Liver (tissue), 9 donors: ENCODE measurements around the gene SEMA3B. TPM values are rescaled to one million over a fixed set of nuclear protein-coding genes. Genes with fewer than 3 reads are reported as not detected.

ENCODE experiments used
- DNase-seq: peaks from one replicate; pipeline ENCODE4 v3.0.0-alpha.2; 2017; ENCODE audit warnings: low spot score
- H3K27ac ChIP-seq, 2 donors: one replicate each; pipeline ENCODE4 v1.7.0; 2013; ENCODE audit warnings: inconsistent platforms in 2 of 2, low read length in 2 of 2, control low read depth in 1 of 2, low read depth in 1 of 2, mild to moderate bottlenecking in 1 of 2
- H3K27me3 ChIP-seq, 4 donors: one replicate each; pipeline versions ENCODE4 v1.6.1 to v1.7.0; 2013; ENCODE audit warnings: low read length in 3 of 4, inconsistent platforms in 1 of 4, mild to moderate bottlenecking in 1 of 4, moderate library complexity in 1 of 4; ENCODE audit not compliant: control insufficient read depth in 4 of 4, insufficient read depth in 4 of 4
- H3K36me3 ChIP-seq, 4 donors: one replicate each; pipeline versions ENCODE4 v1.6.1 to v1.7.0; 2013; ENCODE audit warnings: low read length in 3 of 4, mild to moderate bottlenecking in 3 of 4, low read depth in 1 of 4, moderate library complexity in 1 of 4; ENCODE audit not compliant: control insufficient read depth in 4 of 4, insufficient read depth in 3 of 4
- H3K4me1 ChIP-seq, 4 donors: one replicate each; pipeline versions ENCODE4 v1.6.1 to v1.7.0; 2013; ENCODE audit warnings: low read length in 3 of 4, mild to moderate bottlenecking in 3 of 4, moderate library complexity in 1 of 4; ENCODE audit not compliant: control insufficient read depth in 4 of 4, insufficient read depth in 4 of 4
- H3K4me3 ChIP-seq, 3 donors: one replicate each; pipeline versions ENCODE4 v1.6.1 to v1.7.0; 2013; ENCODE audit warnings: low read length in 3 of 3, control low read depth in 1 of 3, low read depth in 1 of 3, mild to moderate bottlenecking in 1 of 3
- H3K9ac ChIP-seq, 2 donors: one replicate each; pipeline ENCODE4 v1.7.0; 2013; ENCODE audit warnings: low read length in 2 of 2, mild to moderate bottlenecking in 2 of 2, moderate library complexity in 2 of 2, control low read depth in 1 of 2, low read depth in 1 of 2
- H3K9me3 ChIP-seq, 4 donors: one replicate each; pipeline versions ENCODE4 v1.6.1 to v1.7.0; 2013; ENCODE audit warnings: low read length in 3 of 4; ENCODE audit not compliant: control insufficient read depth in 4 of 4
- EGR1 ChIP-seq, 2 donors: IDR thresholded peaks; 2 replicates each; pipeline ENCODE4 v1.6.1; 2016 to 2018; ENCODE audit warnings: antibody characterized with exemption in 2 of 2, low read depth in 2 of 2
- FOXA1 ChIP-seq: IDR thresholded peaks from 2 replicates; pipeline ENCODE4 v1.6.1; 2016; ENCODE audit warnings: antibody characterized with exemption
- FOXA2 ChIP-seq: IDR thresholded peaks from 2 replicates; pipeline ENCODE4 v1.6.1; 2016; ENCODE audit warnings: antibody characterized with exemption
- GABPA ChIP-seq, 2 donors: IDR thresholded peaks in 1 of 2; conservative IDR thresholded peaks in 1 of 2; 2 replicates each; pipeline ENCODE4 v1.6.1; 2016; ENCODE audit warnings: antibody characterized with exemption in 2 of 2, mild to moderate bottlenecking in 1 of 2, moderate library complexity in 1 of 2
- HNF4G ChIP-seq: IDR thresholded peaks from 2 replicates; pipeline ENCODE4 v1.6.1; 2016; ENCODE audit warnings: antibody characterized with exemption
- JUND ChIP-seq, 2 donors: IDR thresholded peaks; 2 replicates each; pipeline ENCODE4 v1.6.1; 2016; ENCODE audit warnings: antibody characterized with exemption in 2 of 2
- NR2F2 ChIP-seq: IDR thresholded peaks from 2 replicates; pipeline ENCODE4 v1.6.1; 2016; ENCODE audit warnings: antibody characterized with exemption
- RAD21 ChIP-seq, 2 donors: IDR thresholded peaks; 2 replicates each; pipeline ENCODE4 v1.6.1; 2016; ENCODE audit warnings: antibody characterized with exemption in 2 of 2, mild to moderate bottlenecking in 2 of 2
- RXRA ChIP-seq, 2 donors: IDR thresholded peaks; 2 replicates each; pipeline ENCODE4 v1.6.1; 2017 to 2018; ENCODE audit warnings: antibody characterized with exemption in 2 of 2, mild to moderate bottlenecking in 1 of 2
- SP1 ChIP-seq: IDR thresholded peaks from 2 replicates; pipeline ENCODE4 v1.6.1; 2018; ENCODE audit warnings: antibody characterized with exemption, mild to moderate bottlenecking
- WGBS: extraction: QIAGEN DNeasy Blood & Tissue Kit; methylation state at CpG from one replicate; pipeline ENCODE4 v1.1.7; 2013; 5-methylcytosine and 5-hydroxymethylcytosine counted together
- polyA plus RNA-seq, 2 donors: library from polyadenylated mRNA; stranded (reverse) in 1 of 2; unstranded in 1 of 2; fragments of 200-250 nt in 1 of 2; fragments of >200 nt in 1 of 2; fragmentation: Nextera tagmentation in 1 of 2; extraction: Ambion mirVana in 1 of 2; gene quantifications; one replicate each; pipeline versions ENCODE4 v1.2.1 to v1.2.3, GENCODE V29; 2013 to 2015
- total RNA-seq, 2 donors: library from RNA; depleted of rRNA; stranded (reverse); fragments of >200 nt; gene quantifications; one replicate each; pipeline ENCODE4 v1.2.3, GENCODE V29; 2014
- TF ChIP-seq, protein P1 (sequence below): IDR thresholded peaks from 2 replicates; pipeline ENCODE4 v1.6.1; 2016; ENCODE audit warnings: antibody characterized with exemption
- TF ChIP-seq, protein P2 (sequence below): IDR thresholded peaks from 2 replicates; pipeline ENCODE4 v1.6.1; 2016; ENCODE audit warnings: antibody characterized with exemption, mild to moderate bottlenecking
- TF ChIP-seq, protein P3 (sequence below): fragments of 150-350 bp; IDR thresholded peaks from 2 replicates; pipeline ENCODE4 v1.5.1; 2017; ENCODE audit warnings: improper control_type of control experiment, low read depth, low read length; ENCODE audit not compliant: missing input control
- TF ChIP-seq, protein P4 (sequence below): IDR thresholded peaks from 2 replicates; pipeline ENCODE4 v1.6.1; 2016; ENCODE audit warnings: antibody characterized with exemption
- donor health status: healthy.
- donor health status: healthy.
- donor health status: healthy.
- donor health status: healthy.
- donor health status: healthy.

Gene SEMA3B
- total and polyA plus RNA-seq, 4 donors: 0.40 to 1.5 (median 0.93) TPM

DNA sequence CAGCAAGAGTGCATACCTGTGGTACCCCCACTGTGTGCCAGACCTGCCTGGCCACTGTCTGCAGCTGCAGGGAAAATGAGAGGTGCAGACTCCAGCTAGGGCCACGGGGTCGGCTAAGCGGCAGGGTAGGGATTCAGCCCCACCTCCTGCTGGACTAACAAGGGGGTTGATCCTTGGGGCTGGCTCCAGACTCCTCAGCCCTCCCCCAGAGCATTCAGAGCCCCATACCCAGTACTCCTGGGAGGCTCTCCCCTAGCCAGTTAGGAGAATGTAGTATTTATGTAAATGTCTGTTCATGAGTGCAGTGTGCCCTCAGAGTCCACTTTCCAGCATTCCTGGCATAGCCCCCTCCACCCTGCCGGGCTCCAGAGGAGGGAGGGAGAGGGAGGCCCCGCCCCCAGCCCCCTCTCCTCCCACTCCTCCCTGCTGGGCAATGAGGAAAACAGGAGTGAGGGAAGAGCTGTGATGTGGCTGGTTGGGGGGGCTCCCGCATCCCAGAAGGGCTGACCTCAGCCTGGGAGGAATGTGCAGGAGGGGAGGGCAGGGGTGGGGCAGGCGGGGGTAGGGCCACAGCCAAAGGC, 4.5 kb upstream of the SEMA3B start:
- Histone ChIP-seq H3K4me1 (peaks cover 5 to 42% (median 13%) of the 10 kb centered on the region in 4 donors), H3K9me3 (no peaks in the 10 kb centered on the region), H3K27me3 (no peaks in the 10 kb centered on the region), H3K27ac (peak overlapping the region in 1 of 2 donors; percentile 43), H3K36me3 (no peaks in the 10 kb centered on the region), H3K4me3 (no peak overlapping the region), H3K9ac (no peak overlapping the region)
- no peak for DNase-seq
- TF ChIP-seq, protein P1, sequence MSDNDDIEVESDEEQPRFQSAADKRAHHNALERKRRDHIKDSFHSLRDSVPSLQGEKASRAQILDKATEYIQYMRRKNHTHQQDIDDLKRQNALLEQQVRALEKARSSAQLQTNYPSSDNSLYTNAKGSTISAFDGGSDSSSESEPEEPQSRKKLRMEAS: no peak
- TF ChIP-seq EGR1 (IDR thresholded peaks at IDR 0.05; ENCODE audit: low read depth in 2 of 2) (no peak), FOXA2 (no peak), SP1 (peak; percentile 31), GABPA (IDR thresholded peaks at IDR 0.05 in 1 of 2, conservative IDR thresholded peaks at IDR 0.05 in 1 of 2) (no peak), FOXA1 (no peak)
- TF ChIP-seq, protein P2, sequence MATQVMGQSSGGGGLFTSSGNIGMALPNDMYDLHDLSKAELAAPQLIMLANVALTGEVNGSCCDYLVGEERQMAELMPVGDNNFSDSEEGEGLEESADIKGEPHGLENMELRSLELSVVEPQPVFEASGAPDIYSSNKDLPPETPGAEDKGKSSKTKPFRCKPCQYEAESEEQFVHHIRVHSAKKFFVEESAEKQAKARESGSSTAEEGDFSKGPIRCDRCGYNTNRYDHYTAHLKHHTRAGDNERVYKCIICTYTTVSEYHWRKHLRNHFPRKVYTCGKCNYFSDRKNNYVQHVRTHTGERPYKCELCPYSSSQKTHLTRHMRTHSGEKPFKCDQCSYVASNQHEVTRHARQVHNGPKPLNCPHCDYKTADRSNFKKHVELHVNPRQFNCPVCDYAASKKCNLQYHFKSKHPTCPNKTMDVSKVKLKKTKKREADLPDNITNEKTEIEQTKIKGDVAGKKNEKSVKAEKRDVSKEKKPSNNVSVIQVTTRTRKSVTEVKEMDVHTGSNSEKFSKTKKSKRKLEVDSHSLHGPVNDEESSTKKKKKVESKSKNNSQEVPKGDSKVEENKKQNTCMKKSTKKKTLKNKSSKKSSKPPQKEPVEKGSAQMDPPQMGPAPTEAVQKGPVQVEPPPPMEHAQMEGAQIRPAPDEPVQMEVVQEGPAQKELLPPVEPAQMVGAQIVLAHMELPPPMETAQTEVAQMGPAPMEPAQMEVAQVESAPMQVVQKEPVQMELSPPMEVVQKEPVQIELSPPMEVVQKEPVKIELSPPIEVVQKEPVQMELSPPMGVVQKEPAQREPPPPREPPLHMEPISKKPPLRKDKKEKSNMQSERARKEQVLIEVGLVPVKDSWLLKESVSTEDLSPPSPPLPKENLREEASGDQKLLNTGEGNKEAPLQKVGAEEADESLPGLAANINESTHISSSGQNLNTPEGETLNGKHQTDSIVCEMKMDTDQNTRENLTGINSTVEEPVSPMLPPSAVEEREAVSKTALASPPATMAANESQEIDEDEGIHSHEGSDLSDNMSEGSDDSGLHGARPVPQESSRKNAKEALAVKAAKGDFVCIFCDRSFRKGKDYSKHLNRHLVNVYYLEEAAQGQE: no peak
- 63% methylated on average over 7 of the region's 7 CpGs for WGBS

DNA sequence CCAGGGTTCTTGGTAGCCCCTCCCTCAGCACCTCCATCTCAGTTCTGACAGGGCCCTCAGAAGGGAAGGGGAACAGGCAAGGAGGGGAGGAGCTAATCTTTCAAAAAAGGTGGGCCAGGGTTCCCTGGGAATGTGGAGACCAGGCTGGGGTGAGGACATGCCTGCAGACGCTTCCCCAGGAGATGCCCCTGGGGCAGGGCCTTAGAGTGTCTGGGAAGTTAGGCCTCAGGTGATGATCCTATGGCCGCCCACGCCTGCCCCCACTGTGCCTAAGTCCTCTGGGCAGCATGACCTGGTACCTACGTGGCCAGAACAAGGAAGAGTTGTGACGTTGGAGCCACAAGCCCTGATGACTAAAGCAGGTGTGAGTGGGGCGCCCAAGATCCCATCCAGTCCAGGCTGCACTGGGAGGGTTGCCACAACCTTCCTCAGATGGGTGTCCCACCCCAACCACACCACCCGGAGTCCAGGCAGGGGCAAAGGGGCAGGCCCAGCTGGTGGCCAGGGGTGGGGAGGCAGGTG, 3.9 kb upstream of the SEMA3B start:
- H3K9me3 ChIP-seq: no peaks in the 10 kb centered on the region
- H3K27ac ChIP-seq: peak overlapping the region; percentile 32 to 43
- H3K4me3 ChIP-seq: no peak overlapping the region
- H3K9ac ChIP-seq: no peak overlapping the region
- TF ChIP-seq JUND (IDR thresholded peaks at IDR 0.05) (no peak), RAD21 (IDR thresholded peaks at IDR 0.05) (no peak), RXRA (IDR thresholded peaks at IDR 0.05) (no peak), SP1 (no peak), FOXA2 (no peak), EGR1 (IDR thresholded peaks at IDR 0.05; ENCODE audit: low read depth in 2 of 2) (no peak), HNF4G (no peak), NR2F2 (no peak)
- TF ChIP-seq, protein P3, sequence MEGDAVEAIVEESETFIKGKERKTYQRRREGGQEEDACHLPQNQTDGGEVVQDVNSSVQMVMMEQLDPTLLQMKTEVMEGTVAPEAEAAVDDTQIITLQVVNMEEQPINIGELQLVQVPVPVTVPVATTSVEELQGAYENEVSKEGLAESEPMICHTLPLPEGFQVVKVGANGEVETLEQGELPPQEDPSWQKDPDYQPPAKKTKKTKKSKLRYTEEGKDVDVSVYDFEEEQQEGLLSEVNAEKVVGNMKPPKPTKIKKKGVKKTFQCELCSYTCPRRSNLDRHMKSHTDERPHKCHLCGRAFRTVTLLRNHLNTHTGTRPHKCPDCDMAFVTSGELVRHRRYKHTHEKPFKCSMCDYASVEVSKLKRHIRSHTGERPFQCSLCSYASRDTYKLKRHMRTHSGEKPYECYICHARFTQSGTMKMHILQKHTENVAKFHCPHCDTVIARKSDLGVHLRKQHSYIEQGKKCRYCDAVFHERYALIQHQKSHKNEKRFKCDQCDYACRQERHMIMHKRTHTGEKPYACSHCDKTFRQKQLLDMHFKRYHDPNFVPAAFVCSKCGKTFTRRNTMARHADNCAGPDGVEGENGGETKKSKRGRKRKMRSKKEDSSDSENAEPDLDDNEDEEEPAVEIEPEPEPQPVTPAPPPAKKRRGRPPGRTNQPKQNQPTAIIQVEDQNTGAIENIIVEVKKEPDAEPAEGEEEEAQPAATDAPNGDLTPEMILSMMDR: no peak
- TF ChIP-seq, protein P4, sequence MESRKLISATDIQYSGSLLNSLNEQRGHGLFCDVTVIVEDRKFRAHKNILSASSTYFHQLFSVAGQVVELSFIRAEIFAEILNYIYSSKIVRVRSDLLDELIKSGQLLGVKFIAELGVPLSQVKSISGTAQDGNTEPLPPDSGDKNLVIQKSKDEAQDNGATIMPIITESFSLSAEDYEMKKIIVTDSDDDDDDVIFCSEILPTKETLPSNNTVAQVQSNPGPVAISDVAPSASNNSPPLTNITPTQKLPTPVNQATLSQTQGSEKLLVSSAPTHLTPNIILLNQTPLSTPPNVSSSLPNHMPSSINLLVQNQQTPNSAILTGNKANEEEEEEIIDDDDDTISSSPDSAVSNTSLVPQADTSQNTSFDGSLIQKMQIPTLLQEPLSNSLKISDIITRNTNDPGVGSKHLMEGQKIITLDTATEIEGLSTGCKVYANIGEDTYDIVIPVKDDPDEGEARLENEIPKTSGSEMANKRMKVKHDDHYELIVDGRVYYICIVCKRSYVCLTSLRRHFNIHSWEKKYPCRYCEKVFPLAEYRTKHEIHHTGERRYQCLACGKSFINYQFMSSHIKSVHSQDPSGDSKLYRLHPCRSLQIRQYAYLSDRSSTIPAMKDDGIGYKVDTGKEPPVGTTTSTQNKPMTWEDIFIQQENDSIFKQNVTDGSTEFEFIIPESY: no peak
- TF ChIP-seq, protein P1: no peak
- no peaks in the 10 kb centered on the region for H3K27me3 ChIP-seq
- H3K36me3 ChIP-seq: no peaks in the 10 kb centered on the region
- peaks cover 3 to 37% (median 10%) of the 10 kb centered on the region in 4 donors for H3K4me1 ChIP-seq
- no peak for DNase-seq
- WGBS: 85% methylated on average over 7 of the region's 7 CpGs
